Measurements from ENCODE around the gene SLC19A2.

Gene SLC19A2

GRCh38 chr1:169486281-169487051 lies 722 bp upstream of the SLC19A2 start:
- TF ChIP-seq YY1 (IDR thresholded peaks at IDR 0.05; ENCODE audit: low read depth): no peak
- TF ChIP-seq ZBTB7A (IDR thresholded peaks at IDR 0.05; ENCODE audit: low read depth): no peak

GRCh38 chr1:169484683-169485430 lies 887 bp downstream of the SLC19A2 start:
- TF ChIP-seq MAX (IDR thresholded peaks at IDR 0.05): peak; percentile 85
- TF ChIP-seq CEBPB (IDR thresholded peaks at IDR 0.05): 0 out of 2 replicates have a peak, but pooled peaks have one; percentile 11
- no peak for TF ChIP-seq CREB1 (IDR thresholded peaks at IDR 0.05; ENCODE audit: low read depth)
- TF ChIP-seq, protein P1, sequence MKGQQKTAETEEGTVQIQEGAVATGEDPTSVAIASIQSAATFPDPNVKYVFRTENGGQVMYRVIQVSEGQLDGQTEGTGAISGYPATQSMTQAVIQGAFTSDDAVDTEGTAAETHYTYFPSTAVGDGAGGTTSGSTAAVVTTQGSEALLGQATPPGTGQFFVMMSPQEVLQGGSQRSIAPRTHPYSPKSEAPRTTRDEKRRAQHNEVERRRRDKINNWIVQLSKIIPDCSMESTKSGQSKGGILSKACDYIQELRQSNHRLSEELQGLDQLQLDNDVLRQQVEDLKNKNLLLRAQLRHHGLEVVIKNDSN (IDR thresholded peaks at IDR 0.05): no peak

DNA sequence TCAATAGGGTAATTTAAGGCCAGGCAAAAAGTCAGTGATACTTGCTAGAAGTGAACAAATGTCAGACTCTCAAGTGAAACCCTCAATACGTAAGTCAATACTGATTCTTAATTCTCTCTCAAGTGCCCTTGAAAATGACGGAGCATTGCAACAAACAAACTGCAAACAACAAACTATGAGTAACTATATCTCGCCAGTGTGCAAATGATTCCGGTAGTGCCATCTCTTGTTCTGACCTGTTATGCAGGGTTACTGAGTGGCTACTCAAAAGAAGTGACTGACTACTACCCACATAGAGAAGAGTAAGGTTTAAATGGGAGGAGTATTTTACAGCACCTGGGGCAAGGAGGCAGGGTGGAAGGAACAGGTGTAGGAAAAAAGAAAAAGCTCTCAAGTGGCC lies 1.6 kb downstream of the SLC19A2 start:
- TF ChIP-seq TCF12 (IDR thresholded peaks at IDR 0.05; ENCODE audit: low read depth): no peak
- no peak for TF ChIP-seq TEAD4 (IDR thresholded peaks at IDR 0.05)
- TF ChIP-seq MAX (IDR thresholded peaks at IDR 0.05): no peak

DNA sequence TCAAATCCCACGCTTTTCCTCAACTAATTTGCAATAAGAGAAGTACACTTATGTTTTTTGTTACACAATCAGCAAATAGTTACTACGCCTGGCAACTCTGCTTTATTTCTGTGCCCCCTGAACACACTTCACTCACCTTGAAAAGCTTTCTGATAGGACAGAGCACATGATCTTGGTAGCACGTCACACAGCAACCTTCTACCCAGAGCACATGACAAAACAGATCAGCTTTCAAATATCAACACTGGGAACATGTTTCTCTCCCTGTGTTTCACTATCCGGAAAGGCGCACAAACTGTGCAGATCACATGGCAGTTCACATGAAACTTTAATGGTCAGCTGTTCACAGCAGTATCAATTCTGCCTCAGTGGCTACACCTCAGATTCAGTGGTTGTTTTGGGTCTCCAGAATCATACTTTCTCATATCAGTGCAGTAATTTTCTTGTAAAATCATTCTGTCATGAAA lies 2.2 kb downstream of the SLC19A2 start:
- TF ChIP-seq EP300 (IDR thresholded peaks at IDR 0.05; ENCODE audit: borderline replicate concordance) (no peak), CREB1 (IDR thresholded peaks at IDR 0.05; ENCODE audit: low read depth) (no peak), TEAD4 (IDR thresholded peaks at IDR 0.05) (no peak), NFIC (IDR thresholded peaks at IDR 0.05) (no peak), CEBPB (IDR thresholded peaks at IDR 0.05) (no peak), FOXM1 (IDR thresholded peaks at IDR 0.05; ENCODE audit: borderline replicate concordance, low read depth) (no peak), ZBTB7A (IDR thresholded peaks at IDR 0.05; ENCODE audit: low read depth) (no peak), MAX (IDR thresholded peaks at IDR 0.05) (no peak), TAF1 (IDR thresholded peaks at IDR 0.05; ENCODE audit: low read depth) (no peak)
- TF ChIP-seq, protein P2, sequence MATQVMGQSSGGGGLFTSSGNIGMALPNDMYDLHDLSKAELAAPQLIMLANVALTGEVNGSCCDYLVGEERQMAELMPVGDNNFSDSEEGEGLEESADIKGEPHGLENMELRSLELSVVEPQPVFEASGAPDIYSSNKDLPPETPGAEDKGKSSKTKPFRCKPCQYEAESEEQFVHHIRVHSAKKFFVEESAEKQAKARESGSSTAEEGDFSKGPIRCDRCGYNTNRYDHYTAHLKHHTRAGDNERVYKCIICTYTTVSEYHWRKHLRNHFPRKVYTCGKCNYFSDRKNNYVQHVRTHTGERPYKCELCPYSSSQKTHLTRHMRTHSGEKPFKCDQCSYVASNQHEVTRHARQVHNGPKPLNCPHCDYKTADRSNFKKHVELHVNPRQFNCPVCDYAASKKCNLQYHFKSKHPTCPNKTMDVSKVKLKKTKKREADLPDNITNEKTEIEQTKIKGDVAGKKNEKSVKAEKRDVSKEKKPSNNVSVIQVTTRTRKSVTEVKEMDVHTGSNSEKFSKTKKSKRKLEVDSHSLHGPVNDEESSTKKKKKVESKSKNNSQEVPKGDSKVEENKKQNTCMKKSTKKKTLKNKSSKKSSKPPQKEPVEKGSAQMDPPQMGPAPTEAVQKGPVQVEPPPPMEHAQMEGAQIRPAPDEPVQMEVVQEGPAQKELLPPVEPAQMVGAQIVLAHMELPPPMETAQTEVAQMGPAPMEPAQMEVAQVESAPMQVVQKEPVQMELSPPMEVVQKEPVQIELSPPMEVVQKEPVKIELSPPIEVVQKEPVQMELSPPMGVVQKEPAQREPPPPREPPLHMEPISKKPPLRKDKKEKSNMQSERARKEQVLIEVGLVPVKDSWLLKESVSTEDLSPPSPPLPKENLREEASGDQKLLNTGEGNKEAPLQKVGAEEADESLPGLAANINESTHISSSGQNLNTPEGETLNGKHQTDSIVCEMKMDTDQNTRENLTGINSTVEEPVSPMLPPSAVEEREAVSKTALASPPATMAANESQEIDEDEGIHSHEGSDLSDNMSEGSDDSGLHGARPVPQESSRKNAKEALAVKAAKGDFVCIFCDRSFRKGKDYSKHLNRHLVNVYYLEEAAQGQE (IDR thresholded peaks at IDR 0.05; ENCODE audit: low read depth): no peak

DNA sequence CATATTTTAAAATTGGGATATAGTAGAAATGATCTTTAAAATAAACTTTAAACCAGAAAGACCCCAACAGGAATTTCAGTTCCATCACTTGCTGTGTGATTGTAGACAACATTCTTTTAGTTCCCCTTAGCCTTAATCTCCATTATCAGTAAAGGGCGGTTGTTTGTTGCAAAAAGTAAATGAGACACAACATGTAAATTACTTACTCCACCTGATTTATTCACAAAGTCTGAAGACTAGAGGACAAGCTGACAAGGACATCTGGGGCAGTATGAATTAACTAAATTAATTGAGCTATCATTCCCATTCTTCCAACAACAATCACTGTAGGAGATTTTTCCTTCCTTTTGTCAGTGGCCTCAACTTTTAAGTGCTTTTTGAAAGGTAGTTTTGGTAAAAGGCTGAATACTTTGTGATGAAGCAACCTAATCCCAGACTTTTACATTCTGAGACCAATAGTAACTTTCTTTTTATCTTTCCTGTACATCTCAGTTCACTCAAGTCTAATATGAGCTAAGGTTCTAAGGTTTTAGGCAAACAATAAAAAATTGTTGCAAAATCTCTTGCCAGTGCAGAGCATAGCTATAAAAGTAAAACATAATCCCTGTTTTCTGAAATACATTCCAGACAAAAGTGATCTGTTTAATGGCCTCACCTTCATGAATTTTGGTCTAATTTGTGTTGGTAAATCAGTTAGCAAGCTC lies 6.2 kb downstream of the SLC19A2 start:
- TF ChIP-seq TCF12 (IDR thresholded peaks at IDR 0.05; ENCODE audit: low read depth) (no peak), ZBTB7A (IDR thresholded peaks at IDR 0.05; ENCODE audit: low read depth) (no peak), YY1 (IDR thresholded peaks at IDR 0.05; ENCODE audit: low read depth) (no peak), RAD21 (IDR thresholded peaks at IDR 0.05; ENCODE audit: low read depth) (no peak), FOXM1 (IDR thresholded peaks at IDR 0.05; ENCODE audit: borderline replicate concordance, low read depth) (no peak), MAX (IDR thresholded peaks at IDR 0.05) (no peak), NFIC (IDR thresholded peaks at IDR 0.05) (no peak), TEAD4 (IDR thresholded peaks at IDR 0.05) (no peak), CREB1 (IDR thresholded peaks at IDR 0.05; ENCODE audit: low read depth) (no peak), CEBPB (IDR thresholded peaks at IDR 0.05) (no peak), EP300 (IDR thresholded peaks at IDR 0.05; ENCODE audit: borderline replicate concordance) (no peak), EGR1 (IDR thresholded peaks at IDR 0.05) (no peak)
- TF ChIP-seq, protein P2 (IDR thresholded peaks at IDR 0.05; ENCODE audit: low read depth): no peak
- TF ChIP-seq, protein P1 (IDR thresholded peaks at IDR 0.05): no peak
